PC-9 (cell line): Measurements from ENCODE around the gene COL4A3. TPM values are rescaled to one million over a fixed set of nuclear protein-coding genes. Genes with fewer than 3 reads are reported as not detected.
A peak's percentile ranks its signal among the peaks of the same experiment; 100 is the strongest.

Experiments
- BruUV-seq: library from RNA; stranded (reverse); fragments of 400-500 nt; replicated peaks from 2 replicates; lab custom pipeline; 2021; lab: Mats Ljungman, UMichigan
- CTCF ChIA-PET: fragments of 300-600 bp; sonication (Branson Sonifier 250); formaldehyde crosslinking; loops from one replicate; lab custom pipeline; 2022; ENCODE audit warnings: antibody characterized with exemption; lab: Charles Lee
- POLR2A ChIA-PET: fragments of 300-600 bp; sonication (Branson Sonifier 250); formaldehyde crosslinking; loops from one replicate; lab custom pipeline; 2022; ENCODE audit warnings: antibody characterized with exemption; ENCODE audit not compliant: unreplicated experiment; lab: Charles Lee
- DNase-seq, 2 experiments: peaks; one replicate each; pipeline versions ENCODE4 v3.0.0 to v3.0.0-alpha.2; 2015 to 2022; ENCODE audit warnings: mixed read lengths in 1 of 2
- H2AFZ ChIP-seq: fragments of 200-600 bp; sonication (generic); 2 replicates; pipeline ENCODE4 v1.8.1; 2017; ENCODE audit warnings: antibody characterized with exemption
- H3F3A ChIP-seq: fragments of 200-600 bp; sonication (generic); 2 replicates; pipeline ENCODE4 v1.8.1; 2017; ENCODE audit warnings: antibody characterized with exemption, mild to moderate bottlenecking, low read depth; ENCODE audit not compliant: insufficient read depth
- H3K27ac ChIP-seq: fragments of 200-600 bp; sonication (generic); 2 replicates; pipeline ENCODE4 v1.6.1; 2016; ENCODE audit warnings: mixed run types
- H3K27me3 ChIP-seq: fragments of 200-600 bp; sonication (generic); 2 replicates; pipeline ENCODE4 v1.6.1; 2016; ENCODE audit warnings: low read depth, mixed run types; ENCODE audit not compliant: insufficient read depth
- H3K36me3 ChIP-seq: fragments of 200-600 bp; sonication (generic); 2 replicates; pipeline ENCODE4 v1.6.1; 2016; ENCODE audit warnings: low read depth, mixed run types
- H3K4me1 ChIP-seq: fragments of 200-600 bp; sonication (generic); replicated peaks from 2 replicates; pipeline ENCODE4 v1.6.1; 2016; ENCODE audit warnings: mixed run types; ENCODE audit not compliant: insufficient read depth
- H3K4me2 ChIP-seq: fragments of 200-600 bp; sonication (generic); 2 replicates; pipeline ENCODE4 v1.6.1; 2017; ENCODE audit warnings: mixed run types
- H3K4me3 ChIP-seq: fragments of 200-600 bp; sonication (generic); 2 replicates; pipeline ENCODE4 v1.6.1; 2016; ENCODE audit warnings: mixed run types
- H3K79me2 ChIP-seq: fragments of 200-600 bp; sonication (generic); 2 replicates; pipeline ENCODE4 v1.6.1; 2017; ENCODE audit warnings: low read depth, mixed run types
- H3K9me2 ChIP-seq: fragments of 200-600 bp; sonication (generic); 2 replicates; pipeline ENCODE4 v1.8.1; 2017; ENCODE audit warnings: mild to moderate bottlenecking; ENCODE audit not compliant: insufficient read depth
- H3K9me3 ChIP-seq: fragments of 200-600 bp; sonication (generic); 2 replicates; pipeline ENCODE4 v1.8.1; 2016; ENCODE audit warnings: low read depth; ENCODE audit not compliant: insufficient read depth
- H4K20me1 ChIP-seq: fragments of 200-600 bp; sonication (generic); 2 replicates; pipeline ENCODE4 v1.8.1; 2017; ENCODE audit not compliant: insufficient read depth
- CTCF ChIP-seq: fragments of 200-600 bp; sonication (generic); conservative IDR thresholded peaks from 2 replicates; pipeline ENCODE4 v1.6.1; 2017; ENCODE audit warnings: mixed run types, antibody characterized with exemption, mild to moderate bottlenecking, moderate library complexity
- EZH2 ChIP-seq: fragments of 200-600 bp; sonication (generic); IDR thresholded peaks from 2 replicates; pipeline ENCODE4 v1.8.0; 2017; ENCODE audit warnings: antibody characterized with exemption, low read depth
- intact Hi-C: fragments of 100-400 bp; cut with micrococcal nuclease; formaldehyde crosslinking; loops from one replicate; pipeline ENCODE4 v1.10.0; 2022; ENCODE audit not compliant: unreplicated experiment
- total RNA-seq: library from RNA; stranded (reverse); gene quantifications from 2 replicates; pipeline ENCODE4 v1.2.3, GENCODE V29; 2021

The COL4A3 gene
- total RNA-seq, 1 experiment from 2014 or later = 2.2 TPM

GRCh38 chr2:227325839-227326195, 161.4 kb downstream of the COL4A3 start:
- Histone ChIP-seq H3K4me1 (peaks cover 25% of the 10 kb centered on the region), H3K9me3 (no peaks in the 10 kb centered on the region), H3K79me2 (peaks cover 62% of the 10 kb centered on the region), H2AFZ (peak overlapping the region; percentile 94), H3K36me3 (peaks cover 12% of the 10 kb centered on the region; the same call in 1 of the 2 replicates), H3K27me3 (no peaks in the 10 kb centered on the region), H3K4me3 (peak overlapping the region; percentile 98), H4K20me1 (no peaks in the 10 kb centered on the region; the same call in 1 of the 2 replicates), H3K27ac (peak overlapping the region; percentile 83), H3K4me2 (peak overlapping the region; percentile 81), H3F3A (0 out of 2 replicates have a peak, but pooled peaks cover 6% of the 10 kb centered on the region), H3K9me2 (no peaks in the 10 kb centered on the region)
- BruUV-seq = TSS peak; percentile 47
- DNase-seq = peak; percentile 39 to 49
- CTCF ChIA-PET = interaction anchor here (0.6 kb wide), 1 partner anchor 490 kb away, joined by 8 read pairs; no protein-coding TSS in a partner anchor
- intact Hi-C loops = loop anchor here (5.0 kb wide), 2 partner anchors 89 to 194 kb away; no protein-coding TSS in a partner anchor
- POLR2A ChIA-PET = interaction anchor here (0.6 kb wide), 1 partner anchor 181 kb away, joined by 3 read pairs; no protein-coding TSS in a partner anchor
- TF ChIP-seq CTCF = no peak

- Histone ChIP-seq H4K20me1 (no peaks in the 10 kb centered on the region; the same call in 1 of the 2 replicates), H3K27ac (no peak overlapping the region; the same call in 1 of the 2 replicates), H3K27me3 (no peaks in the 10 kb centered on the region), H3K4me3 (peak overlapping the region; percentile 98), H3K4me1 (peaks cover 25% of the 10 kb centered on the region), H3F3A (0 out of 2 replicates have a peak, but pooled peaks cover 6% of the 10 kb centered on the region), H3K9me2 (no peaks in the 10 kb centered on the region), H3K36me3 (peaks cover 19% of the 10 kb centered on the region; the same call in 1 of the 2 replicates), H3K79me2 (peaks cover 67% of the 10 kb centered on the region), H2AFZ (no peak overlapping the region), H3K9me3 (no peaks in the 10 kb centered on the region), H3K4me2 (peak overlapping the region; percentile 81)
- ChIA-PET CTCF (no interaction called here), POLR2A (no interaction called here)
- no peak for DNase-seq
- no TSS peak for BruUV-seq
- TF ChIP-seq CTCF (no peak), EZH2 (no peak)
- intact Hi-C loops = loop anchor here (5.0 kb wide), 2 partner anchors 89 to 194 kb away; no protein-coding TSS in a partner anchor
These were observed 162.4 kb downstream of the COL4A3 start for GRCh38 chr2:227326783-227327182.

- Histone ChIP-seq H3F3A (no peaks in the 10 kb centered on the region), H3K4me1 (no peaks in the 10 kb centered on the region), H3K36me3 (peaks cover 57% of the 10 kb centered on the region), H2AFZ (no peak overlapping the region), H3K79me2 (peaks cover 11% of the 10 kb centered on the region), H4K20me1 (no peaks in the 10 kb centered on the region), H3K4me2 (no peak overlapping the region), H3K27me3 (no peaks in the 10 kb centered on the region), H3K9me2 (no peaks in the 10 kb centered on the region), H3K9me3 (no peaks in the 10 kb centered on the region), H3K27ac (no peak overlapping the region), H3K4me3 (no peak overlapping the region)
- ChIA-PET POLR2A (interaction anchor here (0.6 to 0.8 kb wide), 2 partner anchors 16 to 851 kb away, joined by 3 to 6 read pairs; no protein-coding TSS in a partner anchor), CTCF (no interaction called here)
- no peak for DNase-seq
- BruUV-seq = no TSS peak
- intact Hi-C loops = no loop called here
- TF ChIP-seq CTCF = no peak
- no peak for TF ChIP-seq EZH2
These were observed 171.3 kb downstream of the COL4A3 start for GRCh38 chr2:227335713-227336112.
